Endothelial cell of umbilical vein (primary cell): ENCODE measurements around the gene ATP2C2. TPM values are rescaled to one million over a fixed set of nuclear protein-coding genes. Genes with fewer than 3 reads are reported as not detected.

Source experiments
- BruUV-seq: library from RNA; stranded (reverse); fragments of 400-500 nt; replicated peaks from 2 replicates; lab custom pipeline; 2021; lab: Mats Ljungman, UMichigan
- CTCF ChIA-PET: fragments of 300-600, 350-600 bp; sonication (Branson Sonifier 250); formaldehyde crosslinking; loops from one replicate; lab custom pipeline; 2021; ENCODE audit warnings: antibody characterized with exemption, inconsistent platforms; lab: Charles Lee
- POLR2A ChIA-PET: fragments of 300-600, 350-600 bp; sonication (Branson Sonifier 250); formaldehyde crosslinking; loops from one replicate; lab custom pipeline; 2021; ENCODE audit warnings: antibody characterized with exemption, inconsistent platforms; lab: Charles Lee
- DNase-seq: peaks from one replicate; pipeline ENCODE4 v3.0.0-alpha.2; 2011; ENCODE audit warnings: low read depth, low spot score
- FAIRE-seq: peaks from 2 replicates; lab custom pipeline; 2011; peaks lifted over from hg19 to GRCh38; lab: Jason Lieb, UNC
- H2AFZ ChIP-seq: 2 replicates; pipeline ENCODE4 v1.6.0; 2012; ENCODE audit warnings: low read depth, low read length, control low read depth, inconsistent platforms
- H3K27ac ChIP-seq: 2 replicates; pipeline ENCODE4 v1.5.1; 2011; ENCODE audit warnings: low read depth, mild to moderate bottlenecking, control low read depth, low read length, moderate library complexity; ENCODE audit not compliant: insufficient read depth
- H3K27me3 ChIP-seq, 2 experiments: 2 replicates each; pipeline versions ENCODE4 v1.6.0 to v1.6.1; 2011; ENCODE audit warnings: low read length in 2 of 2, mixed read lengths in 1 of 2; ENCODE audit not compliant: control insufficient read depth in 2 of 2, insufficient read depth in 2 of 2
- H3K36me3 ChIP-seq, 2 experiments: 2 replicates in 1 of 2; 3 replicates in 1 of 2; pipeline ENCODE4 v1.5.1; 2011; ENCODE audit warnings: low read length in 2 of 2, mild to moderate bottlenecking in 1 of 2, moderate library complexity in 1 of 2; ENCODE audit not compliant: control insufficient read depth in 2 of 2, insufficient read depth in 2 of 2; ENCODE audit errors: extremely low read depth in 1 of 2
- H3K4me1 ChIP-seq: 3 replicates; pipeline ENCODE4 v1.5.1; 2011; ENCODE audit warnings: mild to moderate bottlenecking, low read length; ENCODE audit not compliant: control insufficient read depth, insufficient read depth; ENCODE audit errors: extremely low read depth
- H3K4me2 ChIP-seq: 2 replicates; pipeline ENCODE4 v1.6.1; 2011; ENCODE audit warnings: low read length, control low read depth, mixed read lengths; ENCODE audit not compliant: insufficient read depth
- H3K4me3 ChIP-seq, 3 experiments: fragments of 200-600 bp in 1 of 3; sonication (generic), shearing (Covaris generic) in 1 of 3; replicated peaks in 1 of 3; 2 replicates each; pipeline ENCODE4 v1.5.1; 2011 to 2016; ENCODE audit warnings: control low read depth in 3 of 3, low read length in 3 of 3, mild to moderate bottlenecking in 2 of 3, inconsistent platforms in 1 of 3, low read depth in 1 of 3, moderate library complexity in 1 of 3; ENCODE audit not compliant: insufficient read depth in 1 of 3
- H3K79me2 ChIP-seq: 2 replicates; pipeline ENCODE4 v1.6.0; 2012; ENCODE audit warnings: low read length, inconsistent platforms; ENCODE audit not compliant: control insufficient read depth, insufficient read depth
- H3K9ac ChIP-seq: replicated peaks from 2 replicates; pipeline ENCODE3; 2011; ENCODE audit warnings: low read length, control low read depth; ENCODE audit not compliant: insufficient read depth; ENCODE audit errors: extremely low read depth
- H3K9me1 ChIP-seq: replicated peaks from 3 replicates; pipeline ENCODE4 v1.6.0; 2011; ENCODE audit warnings: mild to moderate bottlenecking, low read length; ENCODE audit not compliant: control insufficient read depth, insufficient read depth; ENCODE audit errors: extremely low read depth
- H3K9me3 ChIP-seq: replicated peaks from 2 replicates; pipeline ENCODE4 v1.5.1; 2012; ENCODE audit warnings: low read length, inconsistent platforms; ENCODE audit not compliant: control insufficient read depth, insufficient read depth
- H4K20me1 ChIP-seq: replicated peaks from 2 replicates; pipeline ENCODE3; 2011; ENCODE audit warnings: mild to moderate bottlenecking, low read length; ENCODE audit not compliant: control insufficient read depth, insufficient read depth; ENCODE audit errors: extremely low read depth
- CTCF ChIP-seq, 2 donors: IDR thresholded peaks; 1 replicate in 1 of 2; 2 replicates in 1 of 2; pipeline ENCODE4 v1.5.1; 2011; ENCODE audit warnings: low read length in 2 of 2, mild to moderate bottlenecking in 2 of 2, moderate library complexity in 2 of 2, control low read depth in 1 of 2, inconsistent platforms in 1 of 2, low read depth in 1 of 2; ENCODE audit not compliant: insufficient read depth in 1 of 2; ENCODE audit errors: extremely low read depth in 1 of 2
- FOS ChIP-seq: IDR thresholded peaks from 2 replicates; pipeline ENCODE4 v1.6.1; 2011; ENCODE audit warnings: mild to moderate bottlenecking, low read length, moderate library complexity, borderline replicate concordance; ENCODE audit not compliant: insufficient read depth
- JUN ChIP-seq: IDR thresholded peaks from 2 replicates; pipeline ENCODE4 v1.6.1; 2011; ENCODE audit warnings: borderline replicate concordance, low read depth; ENCODE audit not compliant: insufficient read length, insufficient read depth
- MYC ChIP-seq: IDR thresholded peaks from one replicate; pipeline ENCODE4 v1.6.1; 2011; ENCODE audit warnings: mild to moderate bottlenecking, low read depth, low read length
- POLR2AphosphoS5 ChIP-seq: IDR thresholded peaks from 2 replicates; pipeline ENCODE4 v1.6.1; 2012; ENCODE audit warnings: low read depth, mild to moderate bottlenecking, control low read depth, low read length, moderate library complexity; ENCODE audit not compliant: insufficient read depth
- dilution Hi-C: fragments of 300-500 bp; cut with MboI; formaldehyde crosslinking; loops from one replicate; pipeline ENCODE4 v1.15.0; 2019; ENCODE audit warnings: low sequenced_read_pairs; ENCODE audit not compliant: extremely low pct_ligation_motif_present
- intact Hi-C: fragments of 100-400 bp; cut with micrococcal nuclease; formaldehyde crosslinking; loops from one replicate; pipeline ENCODE4 v1.10.0; 2022
- polyA plus RNA-seq, 4 experiments: library from polyadenylated mRNA; depleted of rRNA in 3 of 4; stranded (reverse) in 3 of 4; unstranded in 1 of 4; fragments of >200 nt; gene quantifications; 2 replicates each; pipeline versions ENCODE4 v1.2.1 to v1.2.3, GENCODE V29; 2011 to 2012; ENCODE audit warnings: missing spikeins in 1 of 4
- total RNA-seq: library from RNA; stranded (reverse); gene quantifications from 2 replicates; pipeline ENCODE4 v1.2.3, GENCODE V29; 2021

Gene ATP2C2
- total and polyA plus RNA-seq, 2 donors (not counting 3 experiments of a cell fraction or from before 2014, with no cell fraction given) = not detected

- Histone ChIP-seq H3K9me3 (no peaks in the 10 kb centered on the region), H3K27me3 (no peaks in the 10 kb centered on the region), H3K4me1 (peaks cover 10% of the 10 kb centered on the region), H4K20me1 (no peaks in the 10 kb centered on the region), H3K36me3 (peaks cover 0 to 3% of the 10 kb centered on the region in 2 experiments), H3K27ac (peak within 1 kb of the TSS; percentile 38), H2AFZ (peak within 1 kb of the TSS; percentile 86), H3K4me3 (peak within 1 kb of the TSS; percentile 61 to 81 (median 62)), H3K9me1 (no peaks in the 10 kb centered on the region), H3K9ac (peak within 1 kb of the TSS; percentile 27), H3K79me2 (peaks cover 4% of the 10 kb centered on the region), H3K4me2 (peak within 1 kb of the TSS; percentile 74)
- intact Hi-C loops = no loop called here
- FAIRE-seq (peak; percentile 97), DNase-seq (peak; percentile 98)
- dilution Hi-C loops = loop anchor here (25.0 kb wide), 1 partner anchor 108 kb away; the partner anchor contains the start of gene COTL1
- CTCF ChIA-PET = interaction anchor here (2.1 to 5.0 kb wide), 9 partner anchors 10 to 228 kb away, joined by 7 to 74 read pairs (median 23); partner anchors contain the start of genes COTL1 and KLHL36
- BruUV-seq = no TSS peak
- POLR2A ChIA-PET = no interaction called here
- TF ChIP-seq CTCF (IDR thresholded peaks at IDR 0.05; ENCODE audit: extremely low read depth in 1 of 2, insufficient read depth in 1 of 2, low read depth in 1 of 2, low read length in 2 of 2) (no peak), FOS (no peak), POLR2AphosphoS5 (peak; percentile 43), MYC (no peak), JUN (no peak)
These were observed 136.3 kb downstream of the ATP2C2 start, which contains the start of gene MEAK7 for GRCh38 chr16:84504420-84505248. TSS of gene MEAK7 (minus strand) at chr16:84504659. CDS start at chr16:84498086, 6,573 bp downstream.
